GM19372 (cell line): ENCODE results near the gene DPP6.

Experiments
- ATAC-seq: cut with Tn5 transposase; IDR thresholded peaks from one replicate; pipeline ENCODE4 v1.9.1; 2021; ENCODE audit warnings: mild to moderate bottlenecking, low read depth, moderate library complexity; ENCODE audit not compliant: unreplicated experiment

The DPP6 gene

DNA sequence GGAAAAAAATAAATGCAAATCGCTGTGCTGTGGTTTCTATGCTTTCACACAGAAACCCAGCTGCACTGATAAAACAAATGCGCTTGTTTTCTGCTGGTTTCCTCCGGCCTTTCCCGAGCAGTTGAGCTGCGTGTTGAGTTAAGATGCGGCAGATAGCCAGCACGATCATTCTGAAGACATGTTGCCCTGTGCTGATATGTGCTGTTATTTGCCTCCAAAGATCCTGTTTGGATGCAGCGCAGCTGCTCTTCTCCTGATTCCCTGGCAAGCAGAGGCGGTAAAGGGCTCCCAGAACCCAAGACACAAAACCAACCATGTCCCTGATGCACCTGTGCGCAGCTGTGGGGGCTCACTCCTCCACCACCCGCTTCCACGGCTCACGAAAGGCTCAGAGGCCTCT, 725.3 kb downstream of the DPP6 start:
- no peak for ATAC-seq

DNA sequence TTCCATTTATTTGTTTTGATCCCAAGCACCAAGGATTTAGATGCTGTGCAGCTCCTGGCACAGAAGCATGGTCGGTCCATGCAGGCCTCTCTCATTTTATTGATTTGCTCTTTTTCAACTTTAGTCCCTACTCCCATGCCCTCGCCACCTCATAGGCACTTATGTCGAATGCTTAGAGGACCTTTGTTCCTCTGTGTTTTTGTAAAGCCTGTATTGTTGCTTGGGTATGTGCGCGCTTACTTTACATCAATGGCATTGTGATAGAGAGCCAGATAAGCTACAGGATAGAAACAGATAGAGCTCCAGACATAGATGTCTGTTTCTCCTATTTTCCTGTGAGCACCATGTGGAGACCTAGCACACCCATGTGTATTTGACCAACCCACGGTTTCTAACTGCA, 725.7 kb downstream of the DPP6 start:
- no peak for ATAC-seq

DNA sequence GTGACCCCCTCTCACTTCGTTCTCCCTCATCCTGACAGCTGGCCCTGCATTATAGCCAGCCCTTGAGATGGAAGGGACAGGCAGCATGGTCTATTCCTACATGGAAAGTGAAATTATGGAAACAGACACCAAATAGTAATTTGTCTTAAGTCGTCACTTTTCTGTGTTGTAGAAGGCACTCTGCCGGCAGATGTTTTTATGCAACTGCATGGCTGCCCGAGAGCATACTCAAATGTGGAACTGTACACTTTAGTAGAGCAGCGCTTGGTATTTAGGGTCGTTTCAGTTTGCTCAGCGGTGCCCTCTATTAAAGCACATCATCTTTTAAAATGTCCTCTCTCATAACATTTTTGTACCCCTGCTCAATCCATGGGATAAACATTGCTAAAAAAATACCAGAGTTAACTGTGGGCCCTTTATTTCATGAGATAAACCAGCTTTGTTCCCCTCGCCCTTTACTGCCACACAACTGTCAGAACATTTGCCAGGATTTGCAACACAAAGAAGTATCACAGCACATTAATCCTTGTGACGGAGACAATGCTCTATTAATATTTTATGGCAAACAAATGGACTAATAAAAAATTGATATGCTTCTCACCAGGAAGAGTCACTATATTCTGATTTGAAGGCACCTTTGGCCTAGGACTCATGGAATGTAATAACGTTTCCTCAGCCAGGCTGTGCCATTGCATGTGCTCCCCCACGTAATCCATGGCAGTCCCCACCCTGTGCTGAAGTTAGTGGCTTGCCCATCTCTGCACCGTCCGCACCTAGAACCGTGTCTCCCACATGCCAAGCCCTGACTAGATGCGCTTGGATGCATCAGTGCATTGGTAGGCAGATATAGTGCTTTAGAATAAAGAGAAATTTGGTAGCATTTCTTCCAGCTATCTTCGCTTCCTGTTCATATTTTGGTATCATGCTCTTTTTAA, 729.4 kb downstream of the DPP6 start:
- no peak for ATAC-seq

DNA sequence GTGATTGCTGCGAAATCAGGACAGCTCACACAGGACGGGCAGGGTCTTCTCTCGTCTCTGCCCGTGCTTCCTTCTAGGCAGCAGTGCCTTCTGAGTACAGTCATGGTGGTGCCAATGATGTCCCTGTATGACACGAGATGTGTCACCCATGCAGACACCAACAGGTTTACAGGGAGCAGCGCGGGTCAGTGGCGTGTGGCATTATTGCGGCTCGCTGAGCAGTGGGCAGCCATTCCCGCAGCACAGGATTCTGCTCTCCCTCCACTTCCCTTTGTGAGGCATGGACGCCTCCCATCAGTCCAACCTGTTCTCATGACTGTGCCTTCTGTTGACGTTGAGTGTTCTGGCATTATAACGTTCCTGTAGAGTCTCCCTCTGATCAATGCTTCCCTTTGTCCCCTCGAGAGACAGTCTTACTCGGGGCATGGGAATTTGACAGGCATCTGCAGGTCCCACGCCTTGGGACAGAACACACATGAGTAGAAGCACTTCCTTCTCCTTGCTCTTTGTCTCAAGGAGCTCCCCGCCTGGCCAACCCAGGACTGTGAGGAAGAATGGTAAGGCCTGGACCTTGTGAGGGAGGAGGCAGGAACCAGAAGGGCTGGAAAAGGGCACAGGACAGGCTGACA, 731.2 kb downstream of the DPP6 start:
- ATAC-seq, result no peak

DNA sequence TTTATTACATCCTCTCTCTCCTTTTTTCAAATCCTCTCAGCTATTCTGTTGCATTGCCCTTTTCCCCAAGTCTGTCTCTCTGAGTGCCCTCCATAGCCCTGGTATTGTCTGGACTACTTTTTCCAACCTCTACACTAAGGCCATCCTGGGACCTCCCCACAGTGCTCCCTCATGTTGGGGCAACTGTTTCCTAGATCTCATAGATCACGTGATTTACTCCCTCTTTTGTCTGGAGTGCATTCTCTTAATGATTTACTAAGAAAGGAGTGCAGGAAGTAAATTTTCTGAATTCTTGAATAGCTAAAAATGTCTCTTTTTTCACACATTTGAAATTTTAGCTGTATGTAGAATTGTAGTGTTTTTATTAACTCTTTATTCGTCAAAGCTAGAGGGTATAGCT, 733.7 kb downstream of the DPP6 start:
- no peak for ATAC-seq

DNA sequence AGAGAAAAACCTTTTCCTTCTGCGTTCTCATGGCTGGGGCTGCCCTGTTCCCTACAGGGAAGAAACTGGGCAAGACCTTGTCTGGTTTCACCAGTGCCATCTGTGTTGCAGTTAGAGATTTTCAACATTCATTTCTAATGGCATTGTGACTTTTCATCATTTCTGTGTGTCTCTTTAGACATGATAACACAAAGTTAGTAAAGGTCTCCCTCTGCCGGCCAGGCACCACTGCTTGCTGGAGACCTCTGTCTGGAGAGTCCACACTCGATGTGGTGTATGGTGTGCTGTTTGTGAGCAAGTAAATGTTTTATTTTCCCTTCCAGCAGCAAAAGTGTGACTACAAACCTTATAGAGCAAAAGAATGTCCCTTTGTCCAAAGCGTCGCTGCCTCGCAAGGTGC, 737.2 kb downstream of the DPP6 start:
- no peak for ATAC-seq

DNA sequence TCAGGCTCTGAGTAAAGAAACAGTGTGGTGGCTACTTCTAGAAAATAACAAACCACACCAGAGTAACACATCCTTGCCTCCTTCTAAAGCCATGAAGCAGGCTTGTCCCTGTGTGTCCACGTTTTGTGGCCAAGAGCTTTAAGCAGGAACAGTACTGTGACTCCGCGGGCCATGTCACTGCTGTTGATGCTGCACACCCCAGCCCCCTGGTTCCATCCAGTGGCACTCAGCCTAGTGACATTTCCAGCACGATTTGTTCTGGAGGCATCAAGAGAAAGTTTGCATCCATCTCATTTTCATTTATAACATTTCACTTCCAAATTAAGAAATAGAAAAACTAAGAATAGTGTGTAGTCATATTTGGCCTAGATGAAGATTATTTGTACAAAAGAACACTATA, 739.4 kb downstream of the DPP6 start:
- ATAC-seq, result no peak

DNA sequence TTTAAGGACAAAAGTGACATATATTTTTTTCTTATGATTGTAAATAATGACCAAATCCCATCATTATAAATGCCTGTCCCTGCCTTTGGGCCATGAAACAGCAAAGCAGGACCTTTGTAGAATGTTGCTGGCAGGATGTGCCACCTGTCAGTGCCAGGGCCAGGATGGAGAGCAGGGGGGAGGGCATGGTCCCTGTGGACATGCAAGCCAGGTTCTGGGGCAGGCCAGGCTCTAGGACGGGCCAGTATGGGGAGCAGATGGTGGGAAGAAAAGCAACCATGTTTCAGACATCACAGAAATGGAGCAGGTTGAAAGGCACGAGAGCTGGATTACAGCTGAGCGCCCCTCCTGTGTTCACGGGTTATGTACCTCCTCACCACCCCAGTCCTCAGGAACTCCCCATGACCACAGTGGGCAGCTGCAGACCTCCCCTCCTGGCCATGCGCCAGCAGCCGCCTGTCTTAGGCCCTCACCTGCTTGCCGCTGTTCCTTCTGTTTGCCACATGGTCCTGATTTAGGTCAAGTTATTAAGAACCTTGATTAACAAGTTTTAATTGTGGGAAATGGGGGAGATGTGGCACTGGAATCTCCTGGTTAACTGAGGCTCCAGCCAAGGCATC, 740.3 kb downstream of the DPP6 start:
- ATAC-seq, result no peak

DNA sequence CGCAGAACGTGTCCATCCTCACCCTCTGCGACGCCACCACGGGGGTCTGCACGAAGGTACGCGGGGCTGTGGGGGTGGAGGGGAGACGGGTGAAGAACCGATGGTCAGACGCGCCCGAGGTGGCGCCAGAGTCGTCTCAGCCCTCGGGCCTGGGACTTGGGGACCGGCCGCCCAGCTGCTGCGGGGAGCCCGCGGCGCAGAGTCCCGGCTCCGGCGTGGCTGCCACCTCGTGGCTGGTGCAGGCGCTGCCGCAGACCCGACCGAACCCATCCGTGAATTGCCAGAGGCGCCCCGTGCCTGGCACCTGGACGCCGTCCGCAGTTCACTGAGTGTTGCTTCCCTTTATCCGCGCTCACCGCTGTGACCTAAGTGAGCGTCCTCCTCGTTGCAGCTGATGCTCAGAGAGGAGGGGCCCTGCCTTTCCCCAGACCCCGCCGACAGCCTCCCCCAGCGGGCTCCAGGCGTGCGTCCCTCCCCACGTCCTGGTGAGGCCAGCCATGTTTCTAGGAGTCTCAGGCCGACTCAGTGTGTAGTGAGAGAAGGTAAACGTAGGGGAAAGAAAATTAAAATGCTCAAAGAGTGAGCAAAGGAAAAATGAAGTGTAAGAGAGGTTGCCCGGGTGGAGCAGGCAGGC, 742.1 kb downstream of the DPP6 start:
- ATAC-seq, result no peak

DNA sequence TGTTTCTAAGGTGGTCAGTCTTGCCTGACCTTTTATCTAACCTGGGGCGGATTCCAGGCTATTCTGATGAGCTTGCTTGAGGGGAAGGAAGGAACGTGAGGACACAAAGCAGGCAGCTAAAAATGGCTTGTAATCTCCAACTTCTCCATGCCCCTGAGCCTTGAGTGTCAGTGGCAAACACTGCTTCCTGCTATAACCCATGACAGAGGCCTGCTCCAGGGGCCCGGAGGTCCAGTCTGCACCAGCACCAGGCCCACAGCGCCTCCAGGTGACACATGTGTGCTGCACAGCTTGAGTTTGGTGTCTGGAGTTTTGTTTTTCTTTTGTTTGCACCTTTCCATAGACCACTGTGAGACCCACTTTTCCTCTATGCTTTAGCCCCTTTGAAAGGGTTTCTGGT, 742.8 kb downstream of the DPP6 start:
- ATAC-seq, result no peak

DNA sequence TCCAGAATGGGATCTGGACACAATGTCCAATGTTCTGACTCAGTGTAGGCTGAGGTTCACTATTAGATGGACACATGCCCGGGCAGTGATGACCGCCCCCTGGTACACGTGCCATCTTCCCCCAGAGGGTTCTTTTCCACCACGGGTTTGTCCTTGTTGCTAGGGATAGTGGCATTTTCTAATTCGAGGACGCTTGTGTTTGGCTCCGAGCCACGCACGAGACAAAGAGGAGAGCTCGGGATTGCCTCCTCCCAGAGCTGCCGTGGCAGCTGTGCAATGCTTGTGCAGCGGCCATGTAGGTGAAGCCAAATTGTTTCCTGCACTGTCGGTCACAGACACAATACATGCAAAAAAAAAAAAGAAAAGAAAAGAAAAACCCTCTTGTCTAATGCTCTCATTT, 743.2 kb downstream of the DPP6 start:
- no peak for ATAC-seq

DNA sequence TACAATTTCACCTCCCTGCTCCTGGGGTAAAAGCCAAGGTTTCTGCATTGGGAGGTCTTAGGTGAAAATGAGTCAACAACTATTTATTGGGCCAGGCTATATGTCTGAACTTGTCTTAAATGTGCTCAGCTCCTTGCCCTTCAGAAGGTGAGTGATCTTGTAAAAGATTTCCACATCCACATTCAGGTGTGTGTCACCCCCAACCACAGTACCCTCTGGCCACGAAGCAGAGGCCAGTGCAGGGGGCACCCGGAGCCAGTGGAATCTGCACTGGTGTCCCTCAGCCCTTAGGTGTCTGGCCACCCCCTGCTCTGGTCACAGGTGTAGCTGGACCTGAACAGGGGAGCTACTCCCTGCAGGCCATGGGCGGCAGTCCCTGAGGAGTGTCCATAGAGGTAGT, 752.3 kb downstream of the DPP6 start:
- ATAC-seq, result no peak

DNA sequence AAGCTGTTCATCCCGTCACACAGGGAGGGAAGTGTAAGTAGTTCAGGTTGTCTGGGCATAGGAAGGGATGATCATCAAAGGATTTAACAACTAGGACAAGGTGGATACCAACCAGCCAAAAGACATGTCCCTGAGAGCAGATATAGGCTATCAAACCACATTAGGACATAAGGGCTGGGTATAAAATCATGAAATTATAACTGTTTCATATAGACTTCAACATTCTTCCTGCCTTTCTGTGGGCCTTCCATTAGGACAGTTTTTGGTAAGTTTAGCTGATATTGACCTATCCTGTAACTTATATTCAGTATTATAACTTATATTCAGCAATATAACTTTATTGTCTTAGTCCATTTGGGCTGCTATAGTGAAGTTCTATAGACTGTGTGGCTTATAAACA, 759.8 kb downstream of the DPP6 start:
- no peak for ATAC-seq

DNA sequence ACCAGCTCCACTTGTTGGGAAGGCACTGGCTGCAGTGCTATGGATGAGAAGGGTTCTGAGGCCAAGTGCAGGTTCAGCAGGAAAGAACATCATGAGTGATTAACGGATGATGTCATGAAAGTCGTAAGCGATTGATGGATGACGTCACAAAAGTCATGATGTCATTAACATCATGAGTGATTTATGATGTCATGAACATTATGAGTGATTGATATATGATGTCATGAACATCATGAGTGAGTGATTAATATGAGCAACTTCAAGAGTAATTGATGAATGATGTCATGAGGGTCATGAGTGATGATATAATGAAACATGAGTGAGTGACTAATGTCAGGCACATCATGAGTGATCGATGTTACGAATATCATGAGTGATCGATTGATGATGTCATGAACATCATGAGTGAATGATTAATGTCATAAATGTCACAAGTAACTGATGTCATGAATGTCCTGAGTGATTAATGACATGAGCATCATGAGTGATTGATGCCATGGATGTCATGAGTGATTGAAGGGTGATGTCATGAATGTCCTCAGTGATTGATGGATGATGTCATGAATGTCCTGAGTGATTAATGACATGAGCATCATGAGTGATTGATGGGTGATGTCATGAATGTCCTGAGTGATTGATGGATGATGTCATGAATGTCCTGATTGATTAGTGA, 765.2 kb downstream of the DPP6 start:
- no peak for ATAC-seq

DNA sequence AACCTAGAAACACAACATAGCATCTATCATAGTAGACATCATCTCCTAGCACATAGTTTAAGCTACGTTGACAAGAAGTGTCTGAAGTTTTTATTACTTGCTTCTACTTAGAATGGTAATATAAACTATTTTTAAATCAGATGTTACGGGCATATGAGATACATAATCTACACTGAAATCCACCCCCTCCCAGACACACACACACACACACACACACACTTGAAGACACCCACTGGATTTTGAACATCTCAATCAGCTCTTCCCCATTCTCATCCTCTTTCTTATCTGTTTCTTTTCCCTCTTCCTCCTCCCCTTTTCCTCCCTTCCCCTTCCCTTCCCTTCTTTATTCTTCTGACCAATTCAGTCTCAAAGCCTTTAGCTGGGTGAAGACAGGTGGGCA, 774.8 kb downstream of the DPP6 start:
- no peak for ATAC-seq

DNA sequence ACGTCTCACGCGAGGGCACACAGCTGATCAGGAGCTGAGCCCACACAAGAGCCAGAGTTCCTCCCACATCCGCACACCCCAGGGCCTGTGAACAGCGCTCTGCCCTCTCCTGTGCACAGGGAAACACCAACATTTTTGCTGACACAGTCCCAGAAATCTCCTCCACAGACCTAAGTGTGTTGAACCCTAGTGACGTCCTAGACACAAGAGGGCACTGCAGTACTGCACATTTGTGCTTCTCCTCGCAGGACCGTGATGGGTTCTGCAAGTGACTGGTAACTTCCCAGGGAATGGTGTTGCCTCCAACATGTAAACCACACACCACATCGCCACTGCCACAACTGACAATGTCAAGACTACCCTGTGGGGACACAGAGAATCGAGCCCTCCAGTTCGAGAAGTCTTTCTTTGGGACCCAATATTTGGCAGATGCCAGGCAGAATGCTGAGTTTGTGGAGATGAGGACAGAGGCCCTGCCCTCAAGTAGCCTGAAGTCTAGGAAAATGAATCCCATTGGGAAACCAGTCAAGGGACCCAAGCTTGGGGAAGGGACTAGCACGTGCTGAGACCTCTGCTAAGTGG, 780.5 kb downstream of the DPP6 start:
- ATAC-seq, result no peak

DNA sequence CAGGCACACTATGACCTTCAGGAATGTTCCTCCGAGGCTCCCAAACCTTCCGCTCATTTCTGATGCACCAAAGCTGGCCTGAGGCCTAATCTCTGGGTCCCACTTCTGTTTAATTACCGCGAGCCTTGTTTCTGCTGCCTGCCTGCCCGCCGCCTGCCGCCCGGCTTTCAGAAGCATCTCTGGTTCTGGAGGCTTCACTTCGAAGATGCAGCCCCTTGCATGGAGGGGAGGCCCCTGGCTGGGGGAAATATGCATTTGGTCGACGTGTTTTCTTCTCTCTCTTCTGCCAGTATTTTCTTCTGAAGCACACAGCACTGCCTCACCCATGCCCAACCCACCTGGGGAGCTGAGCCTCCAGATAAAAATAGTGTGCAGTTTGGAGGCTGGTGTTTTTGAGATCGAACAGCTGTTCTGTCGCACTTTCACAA, 783.8 kb downstream of the DPP6 start:
- no peak for ATAC-seq

DNA sequence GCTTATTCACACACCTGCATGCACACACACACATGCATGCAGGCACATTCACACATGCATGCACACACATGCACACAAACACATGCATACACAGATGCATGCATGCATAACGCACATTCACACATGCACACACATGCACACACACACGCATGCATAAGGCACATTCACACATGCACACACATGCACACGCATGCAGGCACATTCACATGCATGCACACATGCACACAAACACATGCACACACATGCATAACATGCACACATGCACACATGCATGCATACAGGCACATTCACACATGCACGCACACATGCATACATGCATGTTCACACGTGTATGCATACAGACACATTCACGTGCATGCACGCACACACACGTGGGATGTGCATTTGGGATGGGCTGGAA, 784.9 kb downstream of the DPP6 start:
- ATAC-seq, result no peak

DNA sequence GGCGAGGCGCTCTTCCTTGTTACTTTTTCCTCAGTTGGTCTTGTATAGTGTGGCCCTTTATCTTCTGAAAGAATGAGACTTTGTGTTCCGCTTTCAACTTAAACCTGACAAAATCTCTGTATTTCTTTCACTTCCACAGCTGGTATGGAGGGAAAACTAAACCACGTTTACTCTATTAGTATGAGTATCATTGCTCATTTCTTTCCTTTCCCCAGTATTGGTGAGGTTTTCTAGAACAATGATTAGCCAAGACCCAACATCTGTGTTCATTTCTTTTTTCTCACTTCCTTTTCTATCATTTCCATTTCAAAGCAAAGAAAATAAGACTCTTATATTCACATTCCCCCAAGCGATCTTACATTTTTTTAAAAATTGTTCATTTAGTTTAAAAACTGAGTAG, 785.4 kb downstream of the DPP6 start:
- ATAC-seq, result peak; percentile 62

DNA sequence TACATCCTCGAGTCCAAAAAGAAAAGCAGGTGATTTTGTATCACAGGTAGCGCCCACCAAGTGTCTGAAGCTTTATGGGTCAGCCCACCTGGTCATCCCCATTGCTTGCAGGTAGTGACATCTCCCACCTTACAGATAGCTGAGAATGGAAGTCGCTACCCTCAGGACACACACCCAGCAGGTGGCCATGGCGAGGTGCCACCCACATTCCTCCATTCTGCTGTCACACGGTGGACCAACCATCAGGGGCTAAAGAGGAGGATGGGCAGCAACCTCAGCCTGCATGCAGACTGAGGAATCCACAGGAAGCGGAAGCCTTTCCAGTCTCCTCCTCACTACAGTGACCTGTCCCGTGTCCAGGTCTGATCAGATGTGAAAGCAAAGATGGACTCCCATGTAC, 787.9 kb downstream of the DPP6 start:
- no peak for ATAC-seq
